GM21360 (cell line): ENCODE measurements around the gene AHDC1.

Experiments
- ATAC-seq: cut with Tn5 transposase; IDR thresholded peaks from one replicate; pipeline ENCODE4 v1.9.1; 2021; ENCODE audit warnings: mild to moderate bottlenecking, moderate library complexity; ENCODE audit not compliant: unreplicated experiment

The AHDC1 gene

GRCh38 chr1:27585684-27586083 lies 18.3 kb downstream of the AHDC1 start:
- no peak for ATAC-seq

- no peak for ATAC-seq
Observed at GRCh38 chr1:27584453-27584852, 19.5 kb downstream of the AHDC1 start.

GRCh38 chr1:27583479-27583878 lies 20.5 kb downstream of the AHDC1 start:
- no peak for ATAC-seq

- ATAC-seq: no peak
Observed at GRCh38 chr1:27581823-27582243, 22.1 kb downstream of the AHDC1 start.

GRCh38 chr1:27577504-27578188 lies 26.3 kb downstream of the AHDC1 start:
- ATAC-seq: no peak

GRCh38 chr1:27576806-27577227 lies 27.1 kb downstream of the AHDC1 start:
- ATAC-seq: no peak

- no peak for ATAC-seq
Observed at GRCh38 chr1:27575840-27576331, 28.1 kb downstream of the AHDC1 start.

GRCh38 chr1:27574871-27575831 lies 28.8 kb downstream of the AHDC1 start:
- ATAC-seq: no peak

GRCh38 chr1:27574001-27574781 lies 29.8 kb downstream of the AHDC1 start:
- ATAC-seq: no peak

- no peak for ATAC-seq
Observed at GRCh38 chr1:27572679-27573426, 31.1 kb downstream of the AHDC1 start.

- ATAC-seq: no peak
Observed at GRCh38 chr1:27572019-27572678, 31.8 kb downstream of the AHDC1 start.

GRCh38 chr1:27571439-27572018 lies 32.4 kb downstream of the AHDC1 start:
- no peak for ATAC-seq

GRCh38 chr1:27570784-27571183 lies 33.2 kb downstream of the AHDC1 start:
- no peak for ATAC-seq

GRCh38 chr1:27570356-27570755 lies 33.6 kb downstream of the AHDC1 start:
- ATAC-seq: no peak

GRCh38 chr1:27569506-27570291 lies 34.2 kb downstream of the AHDC1 start:
- no peak for ATAC-seq

GRCh38 chr1:27569088-27569460 lies 34.9 kb downstream of the AHDC1 start:
- peak; percentile 4 for ATAC-seq

GRCh38 chr1:27568300-27569087 lies 35.5 kb downstream of the AHDC1 start:
- peak; percentile 84 for ATAC-seq

- ATAC-seq: no peak
Observed at GRCh38 chr1:27567971-27568299, 36.0 kb downstream of the AHDC1 start.
